Natural killer cell (primary cell): ENCODE results near the gene SLC25A22. TPM values are rescaled to one million over a fixed set of nuclear protein-coding genes. Genes with fewer than 3 reads are reported as not detected.

Experiments used
- ATAC-seq, 3 donors: fragments of 150-1000 bp in 2 of 3; fragments of 200-7000 bp in 1 of 3; cut with Tn5 transposase; 1 replicate in 1 of 3; 2 replicates in 2 of 3; pipeline ENCODE4 v1.10.0; 2021; ENCODE audit warnings: mild to moderate bottlenecking in 2 of 3, moderate library complexity in 2 of 3
- DNase-seq, 2 donors: peaks; one replicate each; pipeline versions ENCODE4 v3.0.0 to v3.0.0-alpha.2; 2013 to 2021; ENCODE audit warnings: mixed read lengths in 1 of 2
- H3K27ac ChIP-seq: one replicate; pipeline ENCODE4 v1.5.1; 2013; ENCODE audit warnings: mild to moderate bottlenecking, low read length
- H3K27me3 ChIP-seq: one replicate; pipeline ENCODE4 v1.6.1; 2013; ENCODE audit warnings: low read length; ENCODE audit not compliant: control insufficient read depth, insufficient read depth
- H3K36me3 ChIP-seq: one replicate; pipeline ENCODE4 v1.6.1; 2013; ENCODE audit warnings: low read length; ENCODE audit not compliant: control insufficient read depth, insufficient read depth
- H3K4me1 ChIP-seq: one replicate; pipeline ENCODE4 v1.6.1; 2013; ENCODE audit warnings: low read length; ENCODE audit not compliant: control insufficient read depth, insufficient read depth
- H3K4me3 ChIP-seq: one replicate; pipeline ENCODE4 v1.5.1; 2013; ENCODE audit warnings: low read length
- H3K9me3 ChIP-seq: one replicate; pipeline ENCODE4 v1.6.1; 2013; ENCODE audit warnings: low read length; ENCODE audit not compliant: control insufficient read depth, insufficient read depth
- H3K27ac Mint-ChIP-seq, 2 donors: one replicate each; pipeline ENCODE4 v1.8.0; 2022; ENCODE audit warnings: mild to moderate bottlenecking in 2 of 2, mixed read lengths in 2 of 2, moderate library complexity in 1 of 2
- H3K27me3 Mint-ChIP-seq, 2 donors: one replicate each; pipeline ENCODE4 v1.8.0; 2022; ENCODE audit warnings: low read depth in 2 of 2, mixed read lengths in 2 of 2
- H3K36me3 Mint-ChIP-seq: one replicate; pipeline ENCODE4 v1.8.0; 2022; ENCODE audit warnings: mixed read lengths
- H3K4me1 Mint-ChIP-seq, 2 donors: one replicate each; pipeline ENCODE4 v1.8.0; 2022; ENCODE audit warnings: mixed read lengths in 2 of 2
- H3K4me3 Mint-ChIP-seq: one replicate; pipeline ENCODE4 v1.8.0; 2022; ENCODE audit warnings: mild to moderate bottlenecking, moderate library complexity, mixed read lengths
- H3K9me3 Mint-ChIP-seq, 2 donors: one replicate each; pipeline ENCODE4 v1.8.0; 2022; ENCODE audit warnings: mixed read lengths in 2 of 2
- WGBS: methylation state at CpG from one replicate; pipeline ENCODE4 v1.1.7; 2013; ENCODE audit warnings: missing lambda C conversion rate; ENCODE audit not compliant: insufficient coverage; 5-methylcytosine and 5-hydroxymethylcytosine counted together
- intact Hi-C: fragments of 100-400 bp; cut with micrococcal nuclease; formaldehyde crosslinking; loops from one replicate; pipeline ENCODE4 v1.14.2; 2022
- total RNA-seq, 4 donors: library from RNA; stranded (reverse); fragments of 120-200 nt in 1 of 4; gene quantifications; one replicate each; pipeline versions ENCODE4 v1.2.3 to v1.2.4, GENCODE V29; 2013 to 2022
- TF ChIP-seq, protein P1 (sequence below): fragments of 200-600 bp; IDR thresholded peaks from one replicate; pipeline ENCODE4 v1.8.0; 2022; ENCODE audit warnings: antibody characterized with exemption

The SLC25A22 gene
- total RNA-seq, 3 donors from 2014 or later (not counting 1 experiment from before 2014, with no cell fraction given), result 22.8 to 34.6 (median 31.5) TPM

DNA sequence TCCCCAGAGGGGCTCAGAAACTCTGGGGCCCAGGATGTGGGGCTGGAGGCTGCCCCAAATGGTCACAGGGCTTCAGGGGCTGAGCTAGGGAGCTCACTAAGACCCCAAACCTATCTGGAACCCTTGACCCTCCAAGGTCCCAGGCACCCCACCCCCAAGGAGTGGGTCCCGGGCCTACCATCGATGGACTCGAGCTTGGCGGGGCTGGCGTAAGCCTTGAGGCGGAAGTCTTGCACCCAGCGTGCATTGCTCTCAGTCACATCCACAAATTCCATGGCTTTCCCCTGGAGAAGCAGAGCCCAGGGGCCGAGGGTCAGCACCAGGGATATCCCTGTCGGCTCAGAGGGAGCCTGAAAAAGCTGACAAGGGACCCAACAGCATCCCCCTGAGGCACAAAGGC lies 24.3 kb downstream of the SLC25A22 start:
- H3K4me1 Mint-ChIP-seq, result peaks cover 0 to 13% of the 10 kb centered on the region in 2 donors
- no peak for DNase-seq
- Histone ChIP-seq H3K36me3 (peaks cover 11% of the 10 kb centered on the region), H3K27me3 (no peaks in the 10 kb centered on the region), H3K4me3 (no peak overlapping the region), H3K9me3 (no peaks in the 10 kb centered on the region), H3K27ac (no peak overlapping the region), H3K4me1 (peaks cover 28% of the 10 kb centered on the region)
- H3K27me3 Mint-ChIP-seq, result no peaks in the 10 kb centered on the region
- 95% methylated on average over 9 of the region's 9 CpGs for WGBS
- no peaks in the 10 kb centered on the region for H3K9me3 Mint-ChIP-seq
- no peak overlapping the region for H3K4me3 Mint-ChIP-seq
- no peak overlapping the region for H3K27ac Mint-ChIP-seq
- TF ChIP-seq, protein P1, sequence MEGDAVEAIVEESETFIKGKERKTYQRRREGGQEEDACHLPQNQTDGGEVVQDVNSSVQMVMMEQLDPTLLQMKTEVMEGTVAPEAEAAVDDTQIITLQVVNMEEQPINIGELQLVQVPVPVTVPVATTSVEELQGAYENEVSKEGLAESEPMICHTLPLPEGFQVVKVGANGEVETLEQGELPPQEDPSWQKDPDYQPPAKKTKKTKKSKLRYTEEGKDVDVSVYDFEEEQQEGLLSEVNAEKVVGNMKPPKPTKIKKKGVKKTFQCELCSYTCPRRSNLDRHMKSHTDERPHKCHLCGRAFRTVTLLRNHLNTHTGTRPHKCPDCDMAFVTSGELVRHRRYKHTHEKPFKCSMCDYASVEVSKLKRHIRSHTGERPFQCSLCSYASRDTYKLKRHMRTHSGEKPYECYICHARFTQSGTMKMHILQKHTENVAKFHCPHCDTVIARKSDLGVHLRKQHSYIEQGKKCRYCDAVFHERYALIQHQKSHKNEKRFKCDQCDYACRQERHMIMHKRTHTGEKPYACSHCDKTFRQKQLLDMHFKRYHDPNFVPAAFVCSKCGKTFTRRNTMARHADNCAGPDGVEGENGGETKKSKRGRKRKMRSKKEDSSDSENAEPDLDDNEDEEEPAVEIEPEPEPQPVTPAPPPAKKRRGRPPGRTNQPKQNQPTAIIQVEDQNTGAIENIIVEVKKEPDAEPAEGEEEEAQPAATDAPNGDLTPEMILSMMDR, result no peak
- H3K36me3 Mint-ChIP-seq, result no peaks in the 10 kb centered on the region
- intact Hi-C loops, result no loop called here
- ATAC-seq, result no peak

DNA sequence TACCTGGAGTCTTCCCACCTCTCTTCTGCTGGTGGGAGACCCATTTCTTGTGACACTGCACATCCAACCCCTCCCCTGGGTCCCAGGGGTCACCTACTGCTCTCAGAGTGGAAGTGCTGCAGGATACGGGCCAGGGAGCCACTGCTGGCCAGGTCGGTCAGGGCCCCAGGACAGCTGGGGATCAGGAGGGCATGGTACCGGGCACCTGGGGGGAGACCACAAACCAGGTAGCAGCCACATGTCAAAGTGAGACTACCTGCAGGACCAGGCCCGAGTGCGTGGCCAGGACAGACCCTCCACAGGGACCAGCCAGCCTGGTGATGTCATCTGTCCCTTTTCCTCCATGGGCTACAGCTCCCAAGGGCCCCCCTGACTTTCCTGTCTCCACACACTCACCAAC lies 24.7 kb downstream of the SLC25A22 start:
- H3K36me3 Mint-ChIP-seq, result no peaks in the 10 kb centered on the region
- no peak overlapping the region for H3K4me3 Mint-ChIP-seq
- Histone ChIP-seq H3K9me3 (no peaks in the 10 kb centered on the region), H3K27ac (no peak overlapping the region), H3K4me3 (no peak overlapping the region), H3K36me3 (peaks cover 11% of the 10 kb centered on the region), H3K27me3 (no peaks in the 10 kb centered on the region), H3K4me1 (peaks cover 25% of the 10 kb centered on the region)
- intact Hi-C loops, result no loop called here
- H3K27ac Mint-ChIP-seq, result no peak overlapping the region
- H3K27me3 Mint-ChIP-seq, result no peaks in the 10 kb centered on the region
- no peaks in the 10 kb centered on the region for H3K9me3 Mint-ChIP-seq
- DNase-seq (no peak), ATAC-seq (no peak)
- peaks cover 0 to 13% of the 10 kb centered on the region in 2 donors for H3K4me1 Mint-ChIP-seq
- 98% methylated on average over 5 of the region's 5 CpGs for WGBS
- TF ChIP-seq, protein P1, result no peak

DNA sequence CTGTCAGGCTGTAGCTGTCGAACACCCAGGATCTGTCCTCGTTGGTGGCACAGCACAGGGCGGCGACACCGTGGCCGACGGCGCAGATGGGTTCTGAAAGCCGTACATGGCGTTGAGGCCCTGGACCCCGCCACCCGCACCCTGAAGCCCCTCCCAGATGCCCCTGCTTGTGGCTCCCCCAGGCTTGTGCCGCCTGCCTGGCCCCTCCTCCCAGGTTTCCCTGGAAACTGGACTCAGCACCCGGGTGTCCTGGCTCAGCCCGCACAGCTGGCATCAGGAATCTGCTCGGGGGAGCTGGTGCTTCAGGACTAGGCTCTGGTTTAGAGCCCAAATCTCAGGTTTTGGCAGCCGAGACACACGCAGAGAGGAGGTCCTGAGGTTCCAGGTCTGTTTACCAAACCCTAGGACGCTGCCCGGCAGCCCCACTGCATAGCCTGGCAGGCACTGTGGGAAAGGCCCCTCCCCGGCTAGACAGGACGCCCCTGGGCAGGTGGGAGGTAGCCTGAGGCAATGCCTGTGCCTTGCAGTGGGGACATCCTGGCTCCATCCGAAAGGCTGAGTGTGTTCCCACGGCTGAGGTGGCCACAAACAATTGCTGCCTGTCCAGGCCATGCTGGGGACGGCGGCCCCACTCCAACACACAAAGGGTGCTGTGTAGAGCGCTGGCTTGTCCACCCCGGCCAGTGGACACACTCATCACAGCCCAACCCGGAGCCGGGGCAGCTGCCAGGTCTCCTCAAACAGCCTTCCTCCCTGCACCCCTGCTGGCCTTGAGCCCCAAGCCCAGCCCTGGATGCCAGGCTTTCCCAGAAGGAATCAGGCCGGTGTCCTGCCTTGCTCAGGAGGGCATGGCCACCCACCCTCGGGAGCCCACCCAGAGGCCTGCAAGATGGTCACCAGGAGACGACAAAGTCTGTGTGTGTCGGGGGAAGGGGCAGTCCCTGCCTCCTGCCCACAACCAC lies 25.4 kb downstream of the SLC25A22 start:
- TF ChIP-seq, protein P1, result no peak
- Histone ChIP-seq H3K36me3 (peaks cover 11% of the 10 kb centered on the region), H3K27me3 (no peaks in the 10 kb centered on the region), H3K4me1 (peaks cover 18% of the 10 kb centered on the region), H3K4me3 (no peak overlapping the region), H3K27ac (no peak overlapping the region), H3K9me3 (no peaks in the 10 kb centered on the region)
- Mint-ChIP-seq H3K9me3 (no peaks in the 10 kb centered on the region), H3K27me3 (no peaks in the 10 kb centered on the region), H3K36me3 (no peaks in the 10 kb centered on the region), H3K4me3 (no peak overlapping the region), H3K27ac (no peak overlapping the region), H3K4me1 (peaks cover 0 to 13% of the 10 kb centered on the region in 2 donors)
- intact Hi-C loops, result no loop called here
- ATAC-seq (no peak), DNase-seq (no peak)
- 96% methylated on average over 34 of the region's 34 CpGs for WGBS
